CD4-positive, CD25-positive, alpha-beta regulatory T cell (primary cell): ENCODE results near the gene ANO6. TPM values are rescaled to one million over a fixed set of nuclear protein-coding genes. Genes with fewer than 3 reads are reported as not detected.

Experiments used
- ATAC-seq, 2 donors: fragments of 150-1000 bp; cut with Tn5 transposase; one replicate each; pipeline ENCODE4 v1.10.0; 2021; ENCODE audit warnings: low read depth in 2 of 2, moderate number of reproducible peaks in 2 of 2, moderate library complexity in 1 of 2
- DNase-seq, 3 donors: peaks; one replicate each; pipeline versions ENCODE4 v3.0.0 to v3.0.0-alpha.2; 2012 to 2022; ENCODE audit warnings: mixed read lengths in 1 of 3
- H3K27ac ChIP-seq: one replicate; pipeline ENCODE4 v1.7.0; 2013; ENCODE audit warnings: mild to moderate bottlenecking, low read length; ENCODE audit not compliant: insufficient read depth, poor library complexity, severe bottlenecking
- H3K27me3 ChIP-seq: one replicate; pipeline ENCODE4 v1.7.0; 2013; ENCODE audit warnings: low read length; ENCODE audit not compliant: control insufficient read depth, insufficient read depth
- H3K36me3 ChIP-seq: one replicate; pipeline ENCODE4 v1.7.0; 2013; ENCODE audit warnings: mild to moderate bottlenecking, low read length, moderate library complexity; ENCODE audit not compliant: control insufficient read depth, insufficient read depth
- H3K4me1 ChIP-seq: 2 replicates; pipeline ENCODE4 v1.7.0; 2013; ENCODE audit warnings: mild to moderate bottlenecking, low read length; ENCODE audit not compliant: insufficient read depth, control insufficient read depth, poor library complexity, severe bottlenecking
- H3K4me3 ChIP-seq: one replicate; pipeline ENCODE4 v1.7.0; 2013; ENCODE audit warnings: low read depth, mild to moderate bottlenecking, low read length, moderate library complexity
- H3K9me3 ChIP-seq, 2 experiments: 1 replicate in 1 of 2; 2 replicates in 1 of 2; pipeline ENCODE4 v1.7.0; 2013; ENCODE audit warnings: low read length in 2 of 2, mild to moderate bottlenecking in 1 of 2, moderate library complexity in 1 of 2; ENCODE audit not compliant: control insufficient read depth in 2 of 2
- H3K27ac Mint-ChIP-seq, 3 donors: one replicate each; pipeline ENCODE4 v1.8.0; 2020 to 2022; ENCODE audit warnings: mild to moderate bottlenecking in 3 of 3, mixed read lengths in 3 of 3, moderate library complexity in 2 of 3
- H3K27me3 Mint-ChIP-seq: one replicate; pipeline ENCODE4 v1.8.0; 2022; ENCODE audit warnings: mild to moderate bottlenecking, mixed read lengths
- H3K36me3 Mint-ChIP-seq: one replicate; pipeline ENCODE4 v1.8.0; 2020; ENCODE audit warnings: mixed read lengths
- H3K4me1 Mint-ChIP-seq, 4 donors: one replicate each; pipeline ENCODE4 v1.8.0; 2020 to 2022; ENCODE audit warnings: mixed read lengths in 4 of 4, mild to moderate bottlenecking in 1 of 4
- H3K4me3 Mint-ChIP-seq, 4 donors: one replicate each; pipeline ENCODE4 v1.8.0; 2020 to 2022; ENCODE audit warnings: mild to moderate bottlenecking in 4 of 4, mixed read lengths in 4 of 4, moderate library complexity in 3 of 4
- H3K9me3 Mint-ChIP-seq, 7 donors: one replicate each; pipeline ENCODE4 v1.8.0; 2020 to 2022; ENCODE audit warnings: mixed read lengths in 7 of 7, mild to moderate bottlenecking in 3 of 7, moderate library complexity in 2 of 7
- polyA plus RNA-seq, 4 donors: library from polyadenylated mRNA; unstranded; fragments of 300-500 nt; fragmentation: Illumina TruSeq; gene quantifications; one replicate each; pipeline ENCODE4 v1.2.3, GENCODE V29; 2021
- total RNA-seq: library from RNA; stranded (reverse); gene quantifications from one replicate; pipeline ENCODE4 v1.2.3, GENCODE V29; 2022

Gene ANO6
- total and polyA plus RNA-seq, 5 donors from 2014 or later = 19.9 to 30.1 (median 24.7) TPM

GRCh38 chr12:45431126-45431525 is 215.2 kb downstream of the ANO6 start:
- DNase-seq = no peak
- no peaks in the 10 kb centered on the region for H3K4me1 ChIP-seq
- no peak overlapping the region for H3K27ac Mint-ChIP-seq
- peaks cover 0 to 6% (median 2%) of the 10 kb centered on the region in 4 donors for H3K4me1 Mint-ChIP-seq
- H3K36me3 ChIP-seq = peaks cover 27% of the 10 kb centered on the region
- ATAC-seq = no peak
- no peaks in the 10 kb centered on the region for H3K27me3 ChIP-seq
- H3K9me3 ChIP-seq = no peaks in the 10 kb centered on the region
- H3K27me3 Mint-ChIP-seq = no peaks in the 10 kb centered on the region
- H3K4me3 ChIP-seq = no peak overlapping the region
- no peak overlapping the region for H3K27ac ChIP-seq
- peaks cover 31% of the 10 kb centered on the region for H3K36me3 Mint-ChIP-seq
- peaks cover 0 to 2% (median 0%) of the 10 kb centered on the region in 7 donors for H3K9me3 Mint-ChIP-seq
- H3K4me3 Mint-ChIP-seq = no peak overlapping the region

GRCh38 chr12:45432710-45433109 is 216.8 kb downstream of the ANO6 start:
- H3K4me3 Mint-ChIP-seq = no peak overlapping the region
- no peaks in the 10 kb centered on the region for H3K27me3 ChIP-seq
- no peaks in the 10 kb centered on the region for H3K4me1 ChIP-seq
- H3K4me1 Mint-ChIP-seq = peaks cover 0 to 3% (median under 1%) of the 10 kb centered on the region in 4 donors
- H3K27ac ChIP-seq = no peak overlapping the region
- no peaks in the 10 kb centered on the region for H3K9me3 ChIP-seq
- H3K4me3 ChIP-seq = no peak overlapping the region
- DNase-seq (no peak), ATAC-seq (no peak)
- H3K9me3 Mint-ChIP-seq = no peaks in the 10 kb centered on the region
- peaks cover 14% of the 10 kb centered on the region for H3K36me3 ChIP-seq
- no peak overlapping the region for H3K27ac Mint-ChIP-seq
- no peaks in the 10 kb centered on the region for H3K27me3 Mint-ChIP-seq
- peaks cover 17% of the 10 kb centered on the region for H3K36me3 Mint-ChIP-seq

DNA sequence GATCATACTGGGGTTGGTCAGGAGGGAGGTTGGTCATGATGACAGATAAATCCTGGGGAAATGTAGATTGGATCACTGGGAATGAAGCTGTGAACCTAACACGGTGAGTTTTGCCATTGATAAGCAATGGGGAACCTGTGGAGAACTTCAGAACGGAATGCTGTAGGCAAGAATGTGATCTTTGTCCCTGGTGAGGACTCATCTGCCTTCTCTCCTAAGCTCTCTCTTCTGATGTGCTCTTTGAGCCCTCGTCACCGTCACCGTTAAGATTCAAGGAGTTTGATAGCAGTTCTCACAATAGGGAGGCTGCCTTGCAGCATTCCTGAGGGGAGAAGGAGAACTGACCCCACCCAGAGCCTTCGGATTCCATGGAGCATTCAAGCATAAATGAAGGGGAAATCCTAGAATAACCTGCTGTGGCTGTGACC is 217.6 kb downstream of the ANO6 start:
- H3K27me3 ChIP-seq = no peaks in the 10 kb centered on the region
- H3K4me1 ChIP-seq = no peaks in the 10 kb centered on the region
- Mint-ChIP-seq H3K36me3 (peaks cover 17% of the 10 kb centered on the region), H3K4me3 (no peak overlapping the region), H3K9me3 (no peaks in the 10 kb centered on the region), H3K27ac (no peak overlapping the region), H3K4me1 (peaks cover 0 to 3% (median under 1%) of the 10 kb centered on the region in 4 donors), H3K27me3 (no peaks in the 10 kb centered on the region)
- DNase-seq (no peak), ATAC-seq (no peak)
- no peaks in the 10 kb centered on the region for H3K9me3 ChIP-seq
- no peak overlapping the region for H3K4me3 ChIP-seq
- no peak overlapping the region for H3K27ac ChIP-seq
- H3K36me3 ChIP-seq = peaks cover 14% of the 10 kb centered on the region

- no peaks in the 10 kb centered on the region for H3K27me3 ChIP-seq
- no peaks in the 10 kb centered on the region for H3K9me3 ChIP-seq
- Mint-ChIP-seq H3K36me3 (peaks cover 13% of the 10 kb centered on the region), H3K9me3 (no peaks in the 10 kb centered on the region), H3K4me1 (peaks cover 0 to 3% (median under 1%) of the 10 kb centered on the region in 4 donors), H3K27ac (no peak overlapping the region), H3K4me3 (no peak overlapping the region), H3K27me3 (no peaks in the 10 kb centered on the region)
- H3K4me3 ChIP-seq = no peak overlapping the region
- H3K4me1 ChIP-seq = no peaks in the 10 kb centered on the region
- H3K27ac ChIP-seq = no peak overlapping the region
- peaks cover 10% of the 10 kb centered on the region for H3K36me3 ChIP-seq
- ATAC-seq (no peak), DNase-seq (no peak)
Observed at GRCh38 chr12:45434094-45434493, 218.2 kb downstream of the ANO6 start.

DNA sequence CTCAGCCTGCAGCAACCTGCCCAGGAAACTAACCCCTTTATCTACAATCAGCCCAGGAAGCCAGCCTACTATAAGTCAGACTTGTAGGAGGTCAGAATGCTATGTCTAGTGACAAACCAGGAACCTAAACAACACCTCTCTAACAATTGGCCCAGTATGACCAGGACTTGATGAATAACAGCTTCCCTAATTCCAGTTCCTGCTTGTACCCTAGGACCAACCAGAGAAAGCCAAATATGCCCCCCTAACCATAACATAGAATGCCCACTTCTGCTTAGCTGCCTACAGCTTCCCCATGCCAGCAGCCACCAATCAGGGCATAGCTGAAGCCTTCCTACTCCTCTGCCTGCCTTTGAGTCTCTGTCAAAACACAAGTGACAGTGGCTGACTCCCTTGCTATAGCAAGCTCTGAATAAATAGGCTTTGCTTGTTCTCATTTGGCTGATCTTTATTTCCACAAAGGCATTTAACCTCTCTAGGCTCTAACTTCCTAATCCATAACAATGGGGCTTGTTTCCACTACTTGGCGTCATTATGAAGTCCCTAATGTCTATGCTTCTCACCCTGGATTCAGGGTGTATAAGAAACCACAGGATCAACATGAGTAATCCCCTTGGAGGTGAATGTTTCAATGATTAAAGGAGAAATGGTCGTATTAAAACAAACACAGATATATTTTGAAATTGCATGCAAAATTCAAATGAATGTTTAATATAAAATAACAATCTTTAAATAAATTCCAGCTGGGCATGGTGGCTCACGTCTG is 220.2 kb downstream of the ANO6 start:
- peaks cover 4% of the 10 kb centered on the region for H3K36me3 Mint-ChIP-seq

DNA sequence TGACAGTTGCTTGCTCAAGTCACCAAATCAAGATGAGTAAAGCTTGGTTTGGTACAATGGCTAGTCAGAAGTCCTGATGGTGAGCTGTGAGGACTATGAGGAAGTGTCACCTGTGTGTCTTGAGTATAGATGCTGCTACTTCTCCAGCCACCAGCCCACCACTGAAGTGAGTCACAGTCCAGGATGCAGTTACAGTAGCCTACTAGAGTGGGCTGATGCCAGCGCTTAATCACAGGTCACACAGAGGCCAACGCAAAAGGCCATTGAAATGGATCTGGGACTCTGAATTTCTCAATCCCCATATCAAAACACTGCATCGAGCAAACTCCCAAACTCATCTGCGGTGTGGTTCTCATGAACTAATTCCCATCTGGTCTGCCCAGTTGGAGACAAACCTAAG is 223.1 kb downstream of the ANO6 start:
- ATAC-seq = no peak
- H3K4me3 Mint-ChIP-seq = no peak overlapping the region
- peaks cover 0 to 2% (median 0%) of the 10 kb centered on the region in 4 donors for H3K4me1 Mint-ChIP-seq
- H3K27ac ChIP-seq = no peak overlapping the region
- no peaks in the 10 kb centered on the region for H3K27me3 ChIP-seq
- peaks cover 14 to 15% of the 10 kb centered on the region in 2 experiments for H3K9me3 ChIP-seq
- no peak overlapping the region for H3K4me3 ChIP-seq
- no peaks in the 10 kb centered on the region for H3K4me1 ChIP-seq
- H3K36me3 Mint-ChIP-seq = peaks cover 5% of the 10 kb centered on the region
- H3K36me3 ChIP-seq = no peaks in the 10 kb centered on the region
- peaks cover 0 to 17% (median 3%) of the 10 kb centered on the region in 7 donors for H3K9me3 Mint-ChIP-seq
- no peak overlapping the region for H3K27ac Mint-ChIP-seq
- peaks cover under 1% of the 10 kb centered on the region for H3K27me3 Mint-ChIP-seq
- DNase-seq = no peak

More for the DNA sequence above, 220.2 kb downstream of the ANO6 start:
- H3K27me3 Mint-ChIP-seq = no peaks in the 10 kb centered on the region
- H3K4me1 ChIP-seq = no peaks in the 10 kb centered on the region
- no peak overlapping the region for H3K4me3 ChIP-seq
- peaks cover 2% of the 10 kb centered on the region for H3K36me3 ChIP-seq
- peak overlapping the region in 1 of 3 donors; percentile 27 for H3K27ac Mint-ChIP-seq
- H3K27me3 ChIP-seq = no peaks in the 10 kb centered on the region
- no peak overlapping the region for H3K27ac ChIP-seq
- no peak overlapping the region for H3K4me3 Mint-ChIP-seq
- peaks cover 0 to 2% (median 0%) of the 10 kb centered on the region in 7 donors for H3K9me3 Mint-ChIP-seq
- DNase-seq = no peak
- H3K4me1 Mint-ChIP-seq = peaks cover 0 to 3% (median under 1%) of the 10 kb centered on the region in 4 donors
- peaks cover 0 to 2% of the 10 kb centered on the region in 2 experiments for H3K9me3 ChIP-seq
- peak; percentile 21 to 40 for ATAC-seq

GRCh38 chr12:45446013-45446412 is 230.1 kb downstream of the ANO6 start:
- Mint-ChIP-seq H3K36me3 (peaks cover 5% of the 10 kb centered on the region), H3K27me3 (peaks cover 34% of the 10 kb centered on the region), H3K4me3 (no peak overlapping the region), H3K4me1 (no peaks in the 10 kb centered on the region), H3K9me3 (peaks cover 6 to 43% (median 16%) of the 10 kb centered on the region in 7 donors), H3K27ac (no peak overlapping the region)
- Histone ChIP-seq H3K4me3 (no peak overlapping the region), H3K27me3 (peaks cover 2% of the 10 kb centered on the region), H3K9me3 (peaks cover 19% of the 10 kb centered on the region in 2 experiments), H3K36me3 (no peaks in the 10 kb centered on the region), H3K27ac (no peak overlapping the region), H3K4me1 (no peaks in the 10 kb centered on the region)
- no peak for DNase-seq
- ATAC-seq = no peak

GRCh38 chr12:45458238-45458637 is 242.3 kb downstream of the ANO6 start:
- ATAC-seq = no peak
- Histone ChIP-seq H3K27ac (no peak overlapping the region), H3K9me3 (no peaks in the 10 kb centered on the region), H3K4me3 (no peak overlapping the region), H3K36me3 (no peaks in the 10 kb centered on the region), H3K27me3 (peaks cover 2% of the 10 kb centered on the region), H3K4me1 (no peaks in the 10 kb centered on the region)
- peaks cover 11% of the 10 kb centered on the region for H3K27me3 Mint-ChIP-seq
- no peaks in the 10 kb centered on the region for H3K4me1 Mint-ChIP-seq
- DNase-seq = no peak
- peaks cover 0 to 4% (median 2%) of the 10 kb centered on the region in 7 donors for H3K9me3 Mint-ChIP-seq
- H3K4me3 Mint-ChIP-seq = no peak overlapping the region
- no peak overlapping the region for H3K27ac Mint-ChIP-seq
- H3K36me3 Mint-ChIP-seq = no peaks in the 10 kb centered on the region
